T-helper 2 cell treated with Interferon-gamma antibody and Interleukin-4, amounts not matched to agents 5 μg/mL and 100 μg/mL, for 36 hours (primary cell): Measurements from ENCODE around the gene LIMA1.
"Not testable (repeated sequence)": the region's sequence is repeated elsewhere in the genome, so short reads cannot be mapped to it uniquely, and the experiment has no call there.

ENCODE experiments used
- DNase-seq: peaks from one replicate; pipeline ENCODE4 v3.0.0; 2021; ENCODE audit warnings: low spot score
- H3K27ac Mint-ChIP-seq: one replicate; pipeline ENCODE4 v1.8.0; 2021; ENCODE audit warnings: mild to moderate bottlenecking, mixed read lengths
- H3K27me3 Mint-ChIP-seq: one replicate; pipeline ENCODE4 v1.8.0; 2021; ENCODE audit warnings: low read depth, mixed read lengths
- H3K36me3 Mint-ChIP-seq: one replicate; pipeline ENCODE4 v1.8.0; 2021; ENCODE audit warnings: low read depth, mixed read lengths
- H3K4me1 Mint-ChIP-seq: one replicate; pipeline ENCODE4 v1.8.0; 2021; ENCODE audit warnings: low read depth, mixed read lengths
- H3K4me3 Mint-ChIP-seq: one replicate; pipeline ENCODE4 v1.8.0; 2022; ENCODE audit warnings: mild to moderate bottlenecking, moderate library complexity, mixed read lengths
- H3K9me3 Mint-ChIP-seq: one replicate; pipeline ENCODE4 v1.8.0; 2021; ENCODE audit warnings: mixed read lengths

LIMA1 gene

GRCh38 chr12:50283229-50283923 lies at the start of gene LIMA1:
Gene LIMA1, minus strand, starts transcription at chr12:50283520. Its CDS starts 34,769 bp downstream, at chr12:50248751.
- Mint-ChIP-seq H3K27me3 (peaks cover 2% of the 10 kb centered on the region), H3K4me1 (peaks cover 23% of the 10 kb centered on the region), H3K4me3 (peak within 1 kb of the TSS; percentile 93), H3K9me3 (no peaks in the 10 kb centered on the region), H3K36me3 (peaks cover 3% of the 10 kb centered on the region), H3K27ac (peak within 1 kb of the TSS; percentile 84)
- peak; percentile 91 for DNase-seq

GRCh38 chr12:50331745-50332144 lies 48.4 kb upstream of the LIMA1 start:
- H3K36me3 Mint-ChIP-seq, result no peaks in the 10 kb centered on the region
- no peak overlapping the region for H3K27ac Mint-ChIP-seq
- no peaks in the 10 kb centered on the region for H3K9me3 Mint-ChIP-seq
- H3K4me3 Mint-ChIP-seq, result no peak overlapping the region
- H3K4me1 Mint-ChIP-seq, result no peaks in the 10 kb centered on the region
- H3K27me3 Mint-ChIP-seq, result no peaks in the 10 kb centered on the region
- no peak for DNase-seq

GRCh38 chr12:50328664-50329063 lies 45.3 kb upstream of the LIMA1 start:
- DNase-seq, H3K4me3 Mint-ChIP-seq, H3K36me3 Mint-ChIP-seq, H3K4me1 Mint-ChIP-seq, H3K27me3 Mint-ChIP-seq, H3K27ac Mint-ChIP-seq, H3K9me3 Mint-ChIP-seq: not testable (repeated sequence)

- no peak for DNase-seq
- H3K27me3 Mint-ChIP-seq, result no peaks in the 10 kb centered on the region
- H3K9me3 Mint-ChIP-seq, result no peaks in the 10 kb centered on the region
- no peak overlapping the region for H3K27ac Mint-ChIP-seq
- no peaks in the 10 kb centered on the region for H3K4me1 Mint-ChIP-seq
- no peak overlapping the region for H3K4me3 Mint-ChIP-seq
- no peaks in the 10 kb centered on the region for H3K36me3 Mint-ChIP-seq
Observed at GRCh38 chr12:50326590-50327284, 43.4 kb upstream of the LIMA1 start.

- H3K36me3 Mint-ChIP-seq, result no peaks in the 10 kb centered on the region
- DNase-seq, result no peak
- H3K4me3 Mint-ChIP-seq, result no peak overlapping the region
- H3K4me1 Mint-ChIP-seq, result no peaks in the 10 kb centered on the region
- no peaks in the 10 kb centered on the region for H3K27me3 Mint-ChIP-seq
- H3K9me3 Mint-ChIP-seq, result no peaks in the 10 kb centered on the region
- no peak overlapping the region for H3K27ac Mint-ChIP-seq
Observed at GRCh38 chr12:50325890-50326391, 42.6 kb upstream of the LIMA1 start.

- H3K4me3 Mint-ChIP-seq, H3K36me3 Mint-ChIP-seq, H3K9me3 Mint-ChIP-seq, H3K27me3 Mint-ChIP-seq, DNase-seq, H3K4me1 Mint-ChIP-seq, H3K27ac Mint-ChIP-seq: not testable (repeated sequence)
Observed at GRCh38 chr12:50324770-50325169, 41.5 kb upstream of the LIMA1 start.

- not testable (repeated sequence) for H3K27me3 Mint-ChIP-seq, DNase-seq, H3K9me3 Mint-ChIP-seq, H3K36me3 Mint-ChIP-seq, H3K4me3 Mint-ChIP-seq, H3K4me1 Mint-ChIP-seq, H3K27ac Mint-ChIP-seq
Observed at GRCh38 chr12:50324077-50324476, 40.8 kb upstream of the LIMA1 start.

- Mint-ChIP-seq H3K27ac (no peak overlapping the region), H3K27me3 (no peaks in the 10 kb centered on the region), H3K4me1 (no peaks in the 10 kb centered on the region), H3K9me3 (no peaks in the 10 kb centered on the region), H3K4me3 (no peak overlapping the region), H3K36me3 (no peaks in the 10 kb centered on the region)
- no peak for DNase-seq
Observed at GRCh38 chr12:50322206-50322605, 38.9 kb upstream of the LIMA1 start.

GRCh38 chr12:50317203-50317602 lies 33.9 kb upstream of the LIMA1 start:
- no peak for DNase-seq
- peaks cover 2% of the 10 kb centered on the region for H3K4me1 Mint-ChIP-seq
- no peaks in the 10 kb centered on the region for H3K27me3 Mint-ChIP-seq
- no peak overlapping the region for H3K4me3 Mint-ChIP-seq
- H3K36me3 Mint-ChIP-seq, result no peaks in the 10 kb centered on the region
- no peak overlapping the region for H3K27ac Mint-ChIP-seq
- no peaks in the 10 kb centered on the region for H3K9me3 Mint-ChIP-seq

GRCh38 chr12:50315803-50316202 lies 32.5 kb upstream of the LIMA1 start:
- Mint-ChIP-seq H3K27ac (no peak overlapping the region), H3K4me1 (peaks cover 2% of the 10 kb centered on the region), H3K9me3 (no peaks in the 10 kb centered on the region), H3K36me3 (no peaks in the 10 kb centered on the region), H3K27me3 (no peaks in the 10 kb centered on the region), H3K4me3 (no peak overlapping the region)
- DNase-seq, result no peak

- Mint-ChIP-seq H3K27ac (no peak overlapping the region), H3K4me3 (no peak overlapping the region), H3K9me3 (no peaks in the 10 kb centered on the region), H3K36me3 (no peaks in the 10 kb centered on the region), H3K27me3 (no peaks in the 10 kb centered on the region), H3K4me1 (peaks cover 6% of the 10 kb centered on the region)
- no peak for DNase-seq
Observed at GRCh38 chr12:50314636-50315312, 31.5 kb upstream of the LIMA1 start.

- DNase-seq, H3K27ac Mint-ChIP-seq, H3K4me1 Mint-ChIP-seq, H3K36me3 Mint-ChIP-seq, H3K9me3 Mint-ChIP-seq, H3K4me3 Mint-ChIP-seq, H3K27me3 Mint-ChIP-seq: not testable (repeated sequence)
Observed at GRCh38 chr12:50313971-50314370, 30.7 kb upstream of the LIMA1 start.

- Mint-ChIP-seq H3K27me3 (no peaks in the 10 kb centered on the region), H3K36me3 (no peaks in the 10 kb centered on the region), H3K9me3 (no peaks in the 10 kb centered on the region), H3K4me1 (peaks cover 6% of the 10 kb centered on the region), H3K4me3 (no peak overlapping the region), H3K27ac (peak overlapping the region; percentile 45)
- no peak for DNase-seq
Observed at GRCh38 chr12:50313256-50313931, 30.1 kb upstream of the LIMA1 start.
